HG03558 (cell line): ENCODE data around the gene KIF3A.

ENCODE experiments used
- ATAC-seq: cut with Tn5 transposase; IDR thresholded peaks from one replicate; pipeline ENCODE4 v1.9.1; 2021; ENCODE audit warnings: moderate number of reproducible peaks; ENCODE audit not compliant: unreplicated experiment; ENCODE audit errors: extremely low read depth

Gene KIF3A

GRCh38 chr5:132771503-132771998 lies 34.2 kb upstream of the KIF3A start:
- no peak for ATAC-seq

DNA sequence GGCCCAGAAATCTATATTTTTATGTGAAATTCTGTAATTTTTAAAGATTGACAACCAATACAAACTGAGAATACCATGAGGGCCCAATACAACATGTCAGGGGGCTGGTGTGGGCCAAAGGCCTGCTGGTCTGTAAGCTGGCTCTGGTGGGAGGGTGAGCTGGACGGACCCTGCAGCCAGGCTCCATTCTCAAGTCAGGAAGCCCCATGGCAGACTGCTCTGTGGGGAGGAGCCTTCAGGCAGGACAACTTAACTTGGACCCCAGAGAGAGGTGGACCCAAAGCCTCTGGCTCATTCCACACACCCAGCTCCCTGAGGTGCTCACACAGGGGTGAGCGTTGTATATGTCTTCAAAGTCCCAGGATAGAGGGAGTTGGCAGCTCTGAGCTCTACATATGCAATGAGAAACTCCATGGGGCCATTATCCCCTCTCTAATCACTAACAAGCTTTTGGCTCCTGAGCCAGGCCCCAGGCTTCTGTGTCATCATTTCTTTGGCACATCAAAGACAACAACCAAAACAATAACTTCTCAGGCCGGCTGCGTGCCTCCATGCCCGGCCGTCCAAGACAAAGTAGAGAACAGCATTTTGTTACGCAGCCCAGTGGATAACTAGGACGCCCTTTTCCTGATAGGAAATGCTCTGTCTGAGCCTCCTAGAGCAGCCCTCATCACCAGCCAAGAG lies 33.3 kb upstream of the KIF3A start:
- ATAC-seq = no peak

DNA sequence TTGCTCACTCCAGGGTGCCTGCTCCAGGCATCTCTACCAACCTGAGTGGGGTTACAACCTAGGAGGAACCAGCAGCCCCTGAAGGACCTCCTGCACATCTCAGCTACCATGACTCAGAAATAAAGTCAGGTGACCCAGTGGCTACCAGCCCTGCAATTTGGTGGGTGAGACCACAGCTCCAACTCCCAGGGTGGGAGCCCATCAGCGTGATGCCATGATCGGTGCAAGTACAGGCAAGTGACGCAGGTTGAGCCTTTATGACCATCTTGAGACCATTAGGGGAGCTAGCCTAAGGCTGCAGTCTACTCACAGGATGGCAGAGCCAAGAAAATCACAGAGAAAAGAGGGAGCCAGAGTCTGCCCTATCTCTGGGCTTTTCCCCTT lies 31.1 kb upstream of the KIF3A start:
- no peak for ATAC-seq

- ATAC-seq = no peak
These were observed 29.8 kb upstream of the KIF3A start for GRCh38 chr5:132767150-132767549.

GRCh38 chr5:132766806-132767055 lies 29.4 kb upstream of the KIF3A start:
- ATAC-seq = no peak

- ATAC-seq = no peak
These were observed 28.9 kb upstream of the KIF3A start for GRCh38 chr5:132766020-132766805.

GRCh38 chr5:132765311-132766019 lies 28.1 kb upstream of the KIF3A start:
- no peak for ATAC-seq

DNA sequence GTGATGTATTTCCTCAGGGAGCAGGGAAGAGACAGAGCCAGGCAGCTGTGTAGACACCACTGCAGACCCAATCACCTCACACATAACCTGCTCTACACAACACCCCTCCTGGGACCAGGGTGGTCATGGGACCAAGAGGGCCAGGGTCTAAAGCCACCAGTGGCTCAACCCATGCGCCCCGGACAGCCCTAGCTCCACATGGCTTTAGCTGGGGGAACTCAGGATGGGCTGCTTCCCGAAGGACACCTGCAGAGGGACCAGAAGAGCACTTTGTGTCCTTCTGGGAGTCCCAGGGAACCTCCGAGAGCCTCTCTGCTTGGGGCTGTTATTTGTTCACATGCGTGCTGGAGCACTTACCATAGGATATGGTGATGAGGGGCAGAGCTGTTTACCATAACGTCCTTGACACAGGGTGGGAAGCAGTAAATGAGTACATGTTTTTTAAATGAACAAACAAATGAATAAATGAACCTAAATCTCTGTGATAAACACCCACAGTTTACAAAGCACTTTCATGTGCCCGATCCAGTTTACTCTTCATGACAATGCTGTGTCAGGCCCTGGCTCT lies 27.4 kb upstream of the KIF3A start:
- ATAC-seq = no peak

DNA sequence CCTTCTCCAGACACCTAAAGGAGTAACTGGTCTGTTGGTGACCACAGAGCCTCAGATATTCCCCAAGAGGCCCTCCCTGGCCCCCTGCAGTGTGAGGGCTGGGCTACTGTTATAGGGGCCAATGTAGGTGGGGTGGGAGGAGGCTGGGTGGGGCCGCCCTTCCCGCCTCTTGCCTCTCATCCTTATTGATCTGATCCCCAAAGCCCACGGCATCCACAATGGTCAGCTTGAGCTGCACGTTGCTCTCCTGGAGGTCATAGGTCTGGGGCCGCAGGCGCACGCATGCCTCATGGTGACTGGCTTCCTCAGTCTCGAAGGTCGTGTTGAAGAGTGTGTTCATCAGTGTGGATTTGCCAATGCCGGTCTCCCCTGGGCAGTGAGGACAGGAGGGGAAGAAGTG lies 26.7 kb upstream of the KIF3A start:
- no peak for ATAC-seq

DNA sequence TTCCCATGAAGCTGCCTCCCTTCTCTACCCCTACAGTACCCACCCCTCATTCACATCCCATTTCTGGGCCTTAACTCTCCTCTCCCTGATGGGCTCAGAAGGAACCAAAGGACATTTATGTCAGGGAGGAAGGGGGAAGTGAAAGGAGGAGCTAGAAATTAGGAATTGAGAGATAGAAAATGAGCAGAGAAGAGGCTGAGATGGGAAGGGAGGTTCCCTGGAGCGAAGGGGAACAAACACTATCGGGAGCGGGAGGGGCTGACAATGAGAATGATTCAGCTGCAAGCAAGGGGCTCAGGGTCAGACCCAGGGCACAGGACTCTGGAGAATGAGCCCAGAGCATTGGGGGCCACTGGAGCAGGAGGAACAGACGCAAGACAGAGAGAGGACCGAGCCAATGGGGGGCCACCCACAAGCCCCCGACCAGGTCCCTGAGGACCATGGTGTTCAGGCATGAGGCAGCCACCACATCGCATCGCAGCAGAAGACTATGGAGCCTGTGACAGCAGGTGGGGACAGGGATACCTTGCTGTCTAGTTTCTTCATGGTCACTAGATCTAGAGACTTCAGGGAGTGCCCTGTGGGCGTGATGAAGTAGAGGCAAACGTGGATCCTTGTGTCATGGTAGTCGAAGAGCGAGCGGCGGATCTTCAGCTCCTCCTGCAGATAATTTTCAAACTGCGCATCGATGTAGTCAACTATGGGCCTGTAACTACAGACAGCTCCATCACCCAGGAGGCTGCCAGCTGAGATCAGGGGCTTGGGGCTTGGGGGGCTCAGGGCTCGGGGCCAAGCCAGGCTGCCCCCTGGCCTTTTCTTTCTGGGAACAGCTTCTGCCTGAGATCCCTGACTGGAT lies 26.1 kb upstream of the KIF3A start:
- no peak for ATAC-seq

- ATAC-seq = no peak
These were observed 25.1 kb upstream of the KIF3A start for GRCh38 chr5:132762246-132763000.

- ATAC-seq = no peak
These were observed 24.2 kb upstream of the KIF3A start for GRCh38 chr5:132761321-132762240.

GRCh38 chr5:132760601-132761317 lies 23.4 kb upstream of the KIF3A start:
- no peak for ATAC-seq

- ATAC-seq = no peak
These were observed 22.7 kb upstream of the KIF3A start for GRCh38 chr5:132760049-132760420.

GRCh38 chr5:132759114-132760048 lies 22.0 kb upstream of the KIF3A start:
- ATAC-seq = no peak

- no peak for ATAC-seq
These were observed 21.1 kb upstream of the KIF3A start for GRCh38 chr5:132758451-132758850.

DNA sequence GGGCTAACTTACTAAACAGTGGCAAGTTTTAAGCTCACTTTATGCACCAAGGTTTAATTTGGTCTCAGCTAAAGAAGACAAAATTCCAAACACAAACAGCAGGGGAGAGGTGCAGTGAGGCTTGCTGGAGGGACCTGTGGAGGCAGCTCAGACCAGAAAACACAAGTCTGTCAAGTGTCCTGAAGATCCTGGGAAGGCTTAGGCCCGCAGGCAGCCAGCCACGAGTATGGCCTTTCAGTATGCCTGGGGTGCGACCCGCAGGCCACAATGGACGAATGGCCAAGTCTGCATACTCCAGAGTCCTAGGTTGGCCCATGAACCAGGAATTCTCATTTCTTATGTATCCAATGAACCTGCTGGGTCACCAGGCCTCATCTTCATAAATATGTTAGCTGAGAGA lies 19.2 kb upstream of the KIF3A start:
- ATAC-seq = no peak
